ENCODE data around the gene FREM1.

DNA sequence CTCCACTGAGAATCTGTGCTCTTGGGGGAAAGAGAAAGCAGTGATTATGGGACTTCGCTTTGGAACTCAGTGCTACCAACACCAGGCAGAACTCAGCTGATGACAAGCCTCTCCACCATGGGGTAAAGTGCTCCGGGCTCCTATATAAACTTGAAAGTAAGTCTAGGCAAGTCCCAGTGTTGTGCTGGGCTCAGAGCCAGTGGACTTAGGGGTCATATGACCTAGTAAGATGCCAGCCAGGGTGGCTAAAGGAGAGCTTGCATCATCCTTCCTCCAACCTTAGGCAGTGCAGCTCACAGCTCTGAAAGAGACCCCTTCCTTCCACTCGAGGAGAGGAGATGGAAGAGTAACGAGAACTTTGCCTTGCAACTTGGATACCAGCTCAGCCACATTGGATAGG is 35.1 kb upstream of the FREM1 start:
- TF ChIP-seq, protein P1, sequence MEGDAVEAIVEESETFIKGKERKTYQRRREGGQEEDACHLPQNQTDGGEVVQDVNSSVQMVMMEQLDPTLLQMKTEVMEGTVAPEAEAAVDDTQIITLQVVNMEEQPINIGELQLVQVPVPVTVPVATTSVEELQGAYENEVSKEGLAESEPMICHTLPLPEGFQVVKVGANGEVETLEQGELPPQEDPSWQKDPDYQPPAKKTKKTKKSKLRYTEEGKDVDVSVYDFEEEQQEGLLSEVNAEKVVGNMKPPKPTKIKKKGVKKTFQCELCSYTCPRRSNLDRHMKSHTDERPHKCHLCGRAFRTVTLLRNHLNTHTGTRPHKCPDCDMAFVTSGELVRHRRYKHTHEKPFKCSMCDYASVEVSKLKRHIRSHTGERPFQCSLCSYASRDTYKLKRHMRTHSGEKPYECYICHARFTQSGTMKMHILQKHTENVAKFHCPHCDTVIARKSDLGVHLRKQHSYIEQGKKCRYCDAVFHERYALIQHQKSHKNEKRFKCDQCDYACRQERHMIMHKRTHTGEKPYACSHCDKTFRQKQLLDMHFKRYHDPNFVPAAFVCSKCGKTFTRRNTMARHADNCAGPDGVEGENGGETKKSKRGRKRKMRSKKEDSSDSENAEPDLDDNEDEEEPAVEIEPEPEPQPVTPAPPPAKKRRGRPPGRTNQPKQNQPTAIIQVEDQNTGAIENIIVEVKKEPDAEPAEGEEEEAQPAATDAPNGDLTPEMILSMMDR (IDR thresholded peaks at IDR 0.05): no peak
- TF ChIP-seq ZFX (IDR thresholded peaks at IDR 0.05; ENCODE audit: borderline replicate concordance): no peak

Measured in 22Rv1 (cell line).